ENCODE measurements around the gene HIP1. TPM values are rescaled to one million over a fixed set of nuclear protein-coding genes. Genes with fewer than 3 reads are reported as not detected.

HIP1 gene
- total RNA-seq, 1 donor from 2014 or later: 7.9 TPM

DNA sequence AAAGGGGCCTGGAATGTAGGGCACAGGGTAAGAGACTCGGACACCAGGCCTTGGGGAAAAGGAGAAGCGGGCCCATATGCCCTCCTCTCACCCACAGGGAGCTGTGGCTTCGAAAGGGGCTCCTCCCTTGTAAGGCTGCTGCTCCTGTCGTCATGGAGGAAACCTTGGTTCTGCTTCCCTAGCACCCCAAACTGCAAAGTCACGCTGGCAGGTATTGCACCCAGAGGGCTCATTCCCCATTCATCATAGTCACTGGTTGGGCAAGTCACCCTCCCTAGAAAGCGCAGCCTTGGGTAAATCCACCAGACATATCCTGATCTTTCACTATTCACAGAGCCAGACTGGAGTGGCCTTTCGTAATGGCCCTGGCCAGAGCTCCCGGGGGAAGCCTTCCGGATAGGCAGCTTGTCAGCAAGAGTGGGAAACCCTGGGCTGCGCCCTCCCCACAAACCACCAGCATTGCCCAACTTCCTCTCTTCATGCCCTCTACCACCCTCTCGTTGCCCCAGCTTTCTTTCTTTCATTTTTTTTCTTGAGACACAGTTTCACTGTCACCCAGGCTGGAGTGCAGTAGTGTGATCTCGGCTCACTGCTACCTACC is 121.0 kb downstream of the HIP1 start:
- Mint-ChIP-seq H3K4me1 (peaks cover 64% of the 10 kb centered on the region), H3K9me3 (peaks cover 3% of the 10 kb centered on the region), H3K27me3 (no peaks in the 10 kb centered on the region), H3K27ac (peak overlapping the region; percentile 92), H3K36me3 (ENCODE audit: low read depth) (no peaks in the 10 kb centered on the region), H3K4me3 (peak overlapping the region; percentile 83)
- ATAC-seq (ENCODE audit: low read depth): peak; percentile 83
- TF ChIP-seq, protein P1, sequence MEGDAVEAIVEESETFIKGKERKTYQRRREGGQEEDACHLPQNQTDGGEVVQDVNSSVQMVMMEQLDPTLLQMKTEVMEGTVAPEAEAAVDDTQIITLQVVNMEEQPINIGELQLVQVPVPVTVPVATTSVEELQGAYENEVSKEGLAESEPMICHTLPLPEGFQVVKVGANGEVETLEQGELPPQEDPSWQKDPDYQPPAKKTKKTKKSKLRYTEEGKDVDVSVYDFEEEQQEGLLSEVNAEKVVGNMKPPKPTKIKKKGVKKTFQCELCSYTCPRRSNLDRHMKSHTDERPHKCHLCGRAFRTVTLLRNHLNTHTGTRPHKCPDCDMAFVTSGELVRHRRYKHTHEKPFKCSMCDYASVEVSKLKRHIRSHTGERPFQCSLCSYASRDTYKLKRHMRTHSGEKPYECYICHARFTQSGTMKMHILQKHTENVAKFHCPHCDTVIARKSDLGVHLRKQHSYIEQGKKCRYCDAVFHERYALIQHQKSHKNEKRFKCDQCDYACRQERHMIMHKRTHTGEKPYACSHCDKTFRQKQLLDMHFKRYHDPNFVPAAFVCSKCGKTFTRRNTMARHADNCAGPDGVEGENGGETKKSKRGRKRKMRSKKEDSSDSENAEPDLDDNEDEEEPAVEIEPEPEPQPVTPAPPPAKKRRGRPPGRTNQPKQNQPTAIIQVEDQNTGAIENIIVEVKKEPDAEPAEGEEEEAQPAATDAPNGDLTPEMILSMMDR (IDR thresholded peaks at IDR 0.05): no peak
- ChIA-PET POLR2A (interaction anchor here (1.2 to 2.2 kb wide), 2 partner anchors 45 to 122 kb away, joined by 4 to 10 read pairs; partner anchors contain the start of gene HIP1), CTCF (interaction anchor here (0.6 kb wide), 1 partner anchor 57 kb away, joined by 3 read pairs; no protein-coding TSS in a partner anchor)
- intact Hi-C loops (cut with micrococcal nuclease): loop anchor here (2.0 to 5.0 kb wide), 2 partner anchors 90 to 123 kb away; no protein-coding TSS in a partner anchor
- DNase-seq: peak; percentile 50

DNA sequence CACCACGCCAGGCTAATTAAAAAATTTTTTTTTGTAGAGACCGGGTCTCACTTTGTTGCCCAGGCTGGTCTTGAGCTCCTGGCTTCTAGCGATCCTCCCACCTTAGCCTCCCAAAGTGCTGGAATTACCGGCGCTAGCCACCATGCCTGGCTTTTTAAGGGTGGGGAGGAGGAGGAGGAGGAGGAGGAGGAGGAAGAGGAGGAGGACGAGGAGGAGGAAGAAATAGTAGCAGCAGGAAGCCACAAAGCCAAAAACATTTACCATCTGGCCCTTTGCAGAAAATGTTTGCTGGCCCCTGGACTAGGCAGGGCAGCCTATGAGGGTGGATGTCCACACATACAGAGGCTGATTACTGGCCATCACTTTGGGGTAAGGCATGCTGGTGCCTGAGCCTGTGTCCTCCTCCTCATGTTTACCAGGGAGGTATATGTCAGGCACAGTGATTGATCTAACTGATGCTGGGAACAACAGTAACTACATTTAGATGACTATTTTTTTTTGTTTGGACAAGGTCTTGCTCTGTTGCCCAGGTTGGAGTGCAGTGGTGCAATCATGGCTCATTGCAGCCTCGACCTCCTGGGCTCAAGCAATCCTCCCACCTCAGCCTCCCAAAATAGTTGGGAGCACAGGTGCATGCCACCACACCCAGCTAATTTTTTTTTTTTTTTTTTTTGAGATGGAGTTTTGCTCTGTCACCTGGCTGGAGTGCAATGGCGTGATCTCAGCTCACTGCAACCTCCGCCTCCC is 122.1 kb downstream of the HIP1 start:
- no peaks in the 10 kb centered on the region for H3K27me3 Mint-ChIP-seq
- ChIA-PET CTCF (interaction anchor here (0.6 kb wide), 1 partner anchor 394 kb away, joined by 3 read pairs; no protein-coding TSS in a partner anchor), POLR2A (interaction anchor here (0.6 to 1.2 kb wide), 3 partner anchors 11 to 138 kb away, joined by 3 to 5 read pairs (median 4); no protein-coding TSS in a partner anchor)
- ATAC-seq (ENCODE audit: low read depth) (no peak), DNase-seq (no peak)
- no peak overlapping the region for H3K4me3 Mint-ChIP-seq
- intact Hi-C loops (cut with micrococcal nuclease): loop anchor here (5.0 kb wide), 1 partner anchor 89 kb away; no protein-coding TSS in a partner anchor
- peak overlapping the region; percentile 92 for H3K27ac Mint-ChIP-seq
- TF ChIP-seq, protein P1 (IDR thresholded peaks at IDR 0.05): no peak
- peaks cover 55% of the 10 kb centered on the region for H3K4me1 Mint-ChIP-seq
- H3K36me3 Mint-ChIP-seq (ENCODE audit: low read depth): no peaks in the 10 kb centered on the region
- H3K9me3 Mint-ChIP-seq: peaks cover 2% of the 10 kb centered on the region

DNA sequence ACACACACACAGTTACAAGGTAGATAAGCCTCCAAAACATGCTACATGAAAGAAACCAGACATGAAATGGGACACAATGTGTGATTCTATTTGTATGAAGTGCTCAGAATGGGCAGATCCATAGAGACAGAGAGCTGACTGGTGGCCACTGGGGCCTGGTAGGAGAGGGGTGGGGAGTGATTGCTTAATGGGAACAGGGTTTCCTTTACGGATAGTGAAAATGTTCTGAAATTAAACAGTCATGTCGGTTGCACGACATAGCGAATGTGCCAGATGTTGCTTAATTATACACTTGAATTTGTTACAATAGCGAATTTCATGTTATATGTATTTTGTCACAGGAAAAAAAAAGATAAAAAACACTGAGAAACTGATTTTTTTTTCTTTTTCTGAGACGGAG is 124.3 kb downstream of the HIP1 start:
- ChIA-PET CTCF (interaction anchor here (1.5 kb wide), 1 partner anchor 148 kb away, joined by 4 read pairs; no protein-coding TSS in a partner anchor), POLR2A (interaction anchor here (0.6 kb wide), 1 partner anchor 116 kb away, joined by 5 read pairs; no protein-coding TSS in a partner anchor)
- intact Hi-C loops (cut with micrococcal nuclease): no loop called here
- H3K27me3 Mint-ChIP-seq: no peaks in the 10 kb centered on the region
- H3K4me3 Mint-ChIP-seq: no peak overlapping the region
- peaks cover 33% of the 10 kb centered on the region for H3K4me1 Mint-ChIP-seq
- no peaks in the 10 kb centered on the region for H3K9me3 Mint-ChIP-seq
- ATAC-seq (ENCODE audit: low read depth) (no peak), DNase-seq (no peak)
- H3K27ac Mint-ChIP-seq: no peak overlapping the region
- no peaks in the 10 kb centered on the region for H3K36me3 Mint-ChIP-seq (ENCODE audit: low read depth)
- TF ChIP-seq, protein P1 (IDR thresholded peaks at IDR 0.05): no peak

DNA sequence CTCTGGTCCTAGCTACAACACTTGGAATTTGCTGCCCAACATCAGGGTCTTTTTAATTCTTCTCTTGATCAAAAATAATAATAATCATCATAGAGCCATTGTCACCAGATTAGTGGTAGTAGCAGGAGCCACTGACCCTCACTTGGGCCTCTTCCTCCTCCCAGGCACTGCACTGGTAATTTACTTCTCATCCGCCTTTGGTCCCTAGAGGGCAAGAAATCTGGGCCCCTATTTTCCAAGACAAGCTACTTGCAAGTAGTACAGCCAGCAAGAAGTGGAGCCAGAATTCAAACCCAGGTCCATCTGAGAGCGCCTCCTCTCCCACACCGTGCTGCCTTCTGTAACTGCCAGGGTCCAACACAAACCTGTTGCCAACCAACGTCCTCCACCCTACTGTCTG is 125.4 kb downstream of the HIP1 start:
- CTCF ChIA-PET: interaction anchor here (0.9 kb wide), 1 partner anchor 149 kb away, joined by 3 read pairs; no protein-coding TSS in a partner anchor
- TF ChIP-seq, protein P1 (IDR thresholded peaks at IDR 0.05): no peak
- Mint-ChIP-seq H3K27me3 (no peaks in the 10 kb centered on the region), H3K36me3 (ENCODE audit: low read depth) (no peaks in the 10 kb centered on the region), H3K27ac (no peak overlapping the region), H3K4me1 (peaks cover 23% of the 10 kb centered on the region), H3K9me3 (no peaks in the 10 kb centered on the region), H3K4me3 (no peak overlapping the region)
- ATAC-seq (ENCODE audit: low read depth): no peak
- POLR2A ChIA-PET: no interaction called here
- DNase-seq: no peak
- intact Hi-C loops (cut with micrococcal nuclease): no loop called here
